22Rv1 (cell line): Measurements from ENCODE around the gene NBL1.

ENCODE experiments used
- CTCF ChIP-seq: fragments of 450-650 bp; IDR thresholded peaks from 2 replicates; pipeline ENCODE4 v1.5.1; 2017; ENCODE audit warnings: mild to moderate bottlenecking
- ZFX ChIP-seq: fragments of 450-650 bp; IDR thresholded peaks from 2 replicates; pipeline ENCODE4 v1.6.1; 2017; ENCODE audit warnings: antibody characterized with exemption, borderline replicate concordance

GRCh38 chr1:19665186-19665495, 21.0 kb downstream of the NBL1 start:
- TF ChIP-seq CTCF (no peak), ZFX (no peak)
